GM18867 (cell line): ENCODE measurements around the gene ZNF665.
"Not testable (repeated sequence)": the region's sequence is repeated elsewhere in the genome, so short reads cannot be mapped to it uniquely, and the experiment has no call there.

Source experiments
- ATAC-seq: cut with Tn5 transposase; IDR thresholded peaks from one replicate; pipeline ENCODE4 v1.9.1; 2021; ENCODE audit warnings: mild to moderate bottlenecking, moderate library complexity; ENCODE audit not compliant: unreplicated experiment

ZNF665 gene

DNA sequence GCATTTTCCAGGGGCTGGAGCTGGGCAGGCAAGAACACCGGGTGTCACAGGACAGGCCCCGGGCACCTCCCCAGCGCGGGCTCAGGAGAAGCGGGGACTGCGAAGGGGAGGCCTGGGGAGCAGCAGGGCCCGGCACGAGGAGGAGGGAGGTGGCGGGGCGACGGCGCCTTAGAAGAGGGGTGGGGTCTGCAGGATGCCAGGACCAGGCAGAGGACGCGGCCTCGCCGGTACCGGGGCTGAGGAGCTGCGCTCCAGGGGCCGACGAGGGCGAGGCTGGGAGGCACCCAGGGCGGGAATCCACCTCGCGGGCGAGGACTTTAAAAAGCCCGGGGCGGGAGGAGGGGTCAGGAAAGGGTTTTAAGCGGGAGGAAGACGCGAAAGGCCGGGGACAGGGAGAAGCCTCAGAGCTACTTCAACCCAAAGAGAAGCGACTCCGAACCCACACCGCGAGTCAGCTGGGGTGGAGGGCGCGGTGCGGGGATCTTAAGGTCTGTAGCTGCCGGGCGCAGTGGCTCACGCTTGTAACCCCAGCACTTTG, 35.0 kb downstream of the ZNF665 start:
- ATAC-seq, result no peak

DNA sequence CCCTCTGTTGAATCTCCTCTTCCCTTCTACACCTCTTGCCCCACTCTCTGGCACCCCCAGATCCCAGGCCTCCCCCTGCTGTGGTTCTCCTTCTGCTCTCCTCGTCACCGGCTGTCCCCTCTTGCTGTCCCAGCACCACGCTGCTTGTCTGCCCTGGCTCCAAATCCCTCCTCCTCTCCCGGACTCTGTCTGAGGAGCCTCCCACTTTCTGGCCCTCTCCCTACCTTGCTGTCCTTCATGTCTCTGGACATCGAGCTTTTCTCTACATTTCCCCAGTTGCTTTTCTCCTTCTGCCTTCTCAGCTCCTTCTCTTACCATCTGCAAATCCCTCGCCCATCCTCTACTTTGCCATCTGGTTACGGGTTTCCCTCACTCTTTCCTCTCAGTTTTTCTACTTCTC, 35.5 kb downstream of the ZNF665 start:
- ATAC-seq, result no peak

DNA sequence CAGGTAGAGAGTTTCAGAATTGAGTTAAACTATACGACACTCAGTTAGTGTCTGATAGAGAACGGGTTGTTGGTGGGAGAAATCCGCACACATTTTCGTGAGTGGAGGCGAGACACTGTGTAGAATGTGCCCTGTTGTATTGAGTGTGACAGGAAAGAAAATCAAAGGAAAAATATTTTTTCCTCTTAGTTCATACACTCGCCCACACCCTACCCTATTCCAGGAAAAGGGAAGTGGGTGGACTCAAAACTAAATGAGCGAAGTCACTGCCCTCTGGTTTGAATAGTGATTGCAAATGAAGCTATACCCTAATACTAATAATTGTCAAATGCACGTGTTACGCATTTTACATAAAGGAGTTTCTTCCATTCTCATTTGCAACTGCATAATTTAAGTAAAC, 36.3 kb downstream of the ZNF665 start:
- ATAC-seq, result no peak

DNA sequence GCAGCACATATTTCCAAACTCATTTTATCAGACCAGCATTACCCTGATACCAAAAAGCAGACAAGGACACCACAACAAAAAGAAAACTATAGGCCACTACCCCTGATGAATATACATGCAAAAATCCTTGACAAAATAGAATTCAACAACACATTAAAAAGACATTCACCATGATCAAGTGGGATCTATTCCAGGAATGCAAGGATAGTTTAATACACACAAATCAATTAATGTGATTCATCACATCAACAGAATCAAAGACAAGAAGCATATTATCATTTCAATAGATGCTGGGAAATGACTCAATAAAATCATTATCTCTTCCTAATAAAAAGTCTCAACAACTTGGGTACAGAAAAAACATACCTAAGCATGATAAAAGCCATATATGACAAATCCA, 45.5 kb downstream of the ZNF665 start:
- ATAC-seq, result no peak

DNA sequence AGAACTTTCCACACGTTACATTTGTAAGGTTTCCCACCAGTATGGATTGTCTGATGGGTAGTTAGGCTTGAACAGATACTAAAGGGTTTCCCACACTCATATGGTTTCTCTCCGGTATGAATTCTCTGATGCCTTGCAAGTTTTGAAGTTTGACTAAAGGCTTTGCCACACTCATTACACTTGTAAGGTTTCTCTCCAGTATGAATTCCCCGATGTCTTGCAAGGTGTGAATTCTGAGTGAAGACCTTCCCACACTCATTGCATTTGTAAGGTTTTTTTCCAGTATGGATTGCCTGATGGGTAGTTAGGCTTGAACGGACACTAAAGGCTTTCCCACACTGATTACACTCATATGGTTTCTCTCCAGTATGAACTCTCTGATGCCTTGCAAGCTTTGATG, 52.8 kb downstream of the ZNF665 start:
- ATAC-seq, result no peak

DNA sequence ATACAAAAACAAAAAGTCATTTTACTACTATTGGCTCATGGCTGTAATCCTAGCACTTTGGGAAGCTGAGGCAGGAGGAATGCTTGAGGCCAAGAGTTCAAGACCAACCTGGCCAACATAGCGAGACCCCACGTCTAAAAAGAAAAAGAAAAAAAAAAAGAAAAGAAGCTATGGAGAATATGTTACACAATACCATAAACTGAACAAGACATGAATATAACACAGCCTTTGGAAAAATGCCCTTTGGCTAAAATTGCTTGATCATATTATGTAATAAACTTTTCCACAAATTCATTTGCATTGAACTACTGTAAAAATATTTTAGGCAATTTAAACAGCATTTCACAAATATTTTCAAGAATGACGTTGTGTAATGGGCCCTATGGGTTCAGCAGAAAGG, 56.7 kb downstream of the ZNF665 start:
- no peak for ATAC-seq

DNA sequence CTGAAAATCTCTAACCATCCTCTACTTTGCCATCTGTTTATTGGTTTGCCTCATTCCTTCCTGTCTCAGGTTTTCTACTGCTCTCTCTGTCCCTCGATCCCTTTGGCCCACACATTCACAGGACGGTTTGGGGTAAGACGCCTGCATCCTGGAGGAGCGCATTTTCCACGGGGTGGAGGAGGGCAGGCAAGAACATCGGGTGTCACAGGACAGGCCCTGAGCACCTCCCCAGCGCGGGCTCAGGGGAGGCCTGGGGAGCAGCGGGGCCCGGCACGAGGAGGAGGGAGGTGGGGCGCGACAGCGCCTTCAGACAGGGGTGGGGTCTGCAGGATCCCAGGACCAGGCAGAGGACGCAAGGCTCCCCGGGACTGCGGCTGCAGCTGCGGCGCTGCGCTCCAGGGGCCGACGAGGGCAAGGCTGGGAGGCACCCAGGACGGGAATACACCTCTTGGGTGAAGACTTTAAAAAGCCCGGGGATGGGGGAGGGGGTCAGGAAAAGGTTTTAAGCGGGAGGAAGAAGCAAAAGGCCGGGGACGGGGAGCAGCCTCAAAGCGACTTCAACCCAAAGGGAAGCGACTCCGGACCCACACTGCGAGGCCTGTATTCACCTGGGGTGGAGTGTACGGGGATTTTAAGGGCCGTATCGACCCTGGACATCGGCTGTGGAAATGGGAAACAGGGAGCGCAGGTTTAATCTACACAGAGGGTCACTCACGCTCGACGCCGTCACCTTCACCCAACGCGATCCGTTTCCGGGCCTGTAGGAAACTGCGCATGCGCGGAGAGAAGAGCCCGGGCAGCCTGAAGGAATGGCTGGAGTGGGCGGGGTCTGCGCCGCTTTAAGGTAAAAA, 60.8 kb downstream of the ZNF665 start, which contains the start of gene ZNF415:
Gene ZNF415, minus strand, starts transcription at position 770 of the 851 bp plus-strand sequence. CDS start 10,234 bp downstream, outside the sequence.
- no peak for ATAC-seq

DNA sequence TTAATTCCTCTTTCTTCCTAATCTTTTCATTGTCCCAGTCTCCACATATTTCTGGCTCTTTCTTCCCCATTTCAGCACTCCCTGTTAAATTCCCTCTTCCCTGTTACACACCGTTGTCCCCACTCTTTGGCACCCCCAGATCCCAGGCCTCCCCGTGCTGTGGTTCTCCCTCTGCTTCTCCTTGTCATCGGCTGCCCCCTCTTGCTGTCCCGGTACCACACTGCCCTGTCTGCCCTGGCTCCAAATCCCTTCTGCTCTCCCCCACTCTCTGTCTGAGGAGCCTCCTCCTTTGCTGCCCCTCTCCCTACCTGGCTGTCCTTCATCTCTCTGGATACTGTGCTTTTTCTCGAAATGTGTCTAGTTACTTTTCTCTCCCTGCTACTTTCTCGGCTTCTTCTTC, 61.4 kb downstream of the ZNF665 start:
- no peak for ATAC-seq

DNA sequence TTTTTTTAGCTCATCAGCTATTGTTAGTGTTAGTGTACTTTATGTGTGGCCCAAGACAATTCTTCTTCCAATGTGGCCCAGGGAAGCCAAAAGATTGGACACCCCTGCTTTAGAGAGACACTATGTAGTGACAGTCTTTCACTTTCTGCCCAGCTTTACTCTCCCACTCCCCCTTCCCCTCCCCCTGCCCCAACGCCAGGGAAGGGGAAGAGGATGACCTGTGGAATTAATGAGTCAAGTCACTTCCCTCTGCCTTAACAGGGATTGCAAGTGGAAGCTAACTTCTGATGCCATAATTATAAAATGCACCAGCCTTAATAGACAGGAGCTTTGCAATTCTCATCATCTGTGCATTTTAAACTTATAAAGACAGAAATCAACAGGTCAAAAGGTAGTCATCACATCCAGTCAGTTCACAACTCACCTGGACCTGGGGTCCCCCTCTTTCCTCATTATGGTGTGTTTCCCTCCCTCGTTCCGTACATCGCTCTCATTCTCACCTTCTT, 62.0 kb downstream of the ZNF665 start:
- ATAC-seq, result no peak

DNA sequence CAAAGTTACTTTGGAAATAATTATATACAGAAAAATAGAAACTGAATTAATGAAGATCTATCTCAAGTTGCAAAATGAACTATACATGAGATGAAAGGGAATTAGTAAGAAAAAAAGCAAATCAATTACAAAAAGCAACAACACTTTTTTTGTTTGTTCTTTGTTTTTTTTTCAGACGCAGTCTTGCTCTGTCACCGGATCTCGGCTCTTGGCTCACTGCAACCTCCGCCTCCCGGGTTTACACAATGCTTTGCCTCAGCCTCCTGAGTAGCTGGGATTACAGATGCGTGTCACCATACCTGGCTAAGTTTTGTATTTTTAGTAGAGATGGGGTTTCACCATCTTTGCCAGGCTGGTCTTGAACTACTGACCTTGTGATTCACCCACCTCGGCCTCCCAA, 62.7 kb downstream of the ZNF665 start:
- ATAC-seq, result no peak

DNA sequence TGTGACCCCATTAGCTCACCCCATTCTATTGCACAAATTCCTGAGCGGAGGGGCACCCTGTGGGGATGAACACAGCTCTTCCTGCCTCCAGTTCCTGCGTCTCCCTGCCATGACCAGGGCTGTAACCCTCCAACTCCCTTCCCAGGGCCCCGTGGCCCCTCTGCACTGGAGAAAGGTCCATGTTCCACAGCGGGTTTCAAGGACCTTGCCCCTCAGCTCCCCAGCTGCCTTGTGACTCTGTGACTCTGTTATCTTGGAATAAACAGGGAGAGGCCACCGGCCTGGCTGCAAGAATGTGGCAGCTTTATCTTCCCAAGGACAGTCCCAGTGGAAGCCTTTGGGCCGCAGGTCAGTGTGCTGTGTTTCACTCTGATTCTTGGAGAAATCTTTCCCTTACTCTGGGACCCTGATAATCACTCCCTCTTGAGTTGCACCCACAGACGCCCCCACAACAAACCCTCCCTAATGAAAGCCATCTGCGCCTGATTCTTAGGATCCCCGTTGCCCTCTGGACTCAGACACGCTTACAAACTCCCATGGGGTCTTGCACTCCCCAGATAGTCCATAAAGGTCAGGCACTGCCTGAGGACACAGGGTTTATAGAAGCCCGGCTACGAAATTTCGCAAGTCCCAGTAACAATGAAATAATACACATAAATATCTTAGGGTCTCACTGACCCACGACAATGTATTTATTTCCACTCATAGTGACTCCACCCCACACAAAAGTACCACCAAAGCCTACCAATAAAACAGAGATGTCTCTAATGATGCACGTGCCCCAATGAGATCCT, 66.2 kb downstream of the ZNF665 start:
- ATAC-seq, result not testable (repeated sequence)

DNA sequence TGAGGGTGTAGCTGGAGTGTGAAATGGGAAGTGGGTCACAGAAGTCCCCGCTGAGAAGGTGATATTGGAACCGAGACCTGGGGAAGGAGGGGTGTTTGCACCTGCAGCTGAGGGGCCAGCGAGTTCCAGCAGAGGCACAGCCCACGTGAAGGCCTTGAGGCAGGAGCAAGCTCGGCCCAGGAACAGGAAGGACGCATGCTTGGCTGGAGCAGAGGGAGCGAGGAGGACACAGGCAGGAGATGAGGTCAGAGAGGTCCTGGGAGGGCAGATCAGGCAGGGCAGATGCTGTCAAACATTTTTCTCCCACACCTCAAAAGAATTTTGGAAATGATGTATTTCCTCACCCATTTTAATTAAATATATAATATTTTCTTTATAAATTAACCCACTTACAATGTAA, 69.8 kb downstream of the ZNF665 start:
- no peak for ATAC-seq
